CD4-positive, alpha-beta T cell treated with Interleukin-10 for 1 hour (primary cell): ENCODE results near the gene CD109.
A peak's percentile ranks its signal among the peaks of the same experiment; 100 is the strongest.

Experiments used
- DNase-seq: peaks from one replicate; pipeline ENCODE4 v3.0.0-alpha.2; 2020

The CD109 gene

DNA sequence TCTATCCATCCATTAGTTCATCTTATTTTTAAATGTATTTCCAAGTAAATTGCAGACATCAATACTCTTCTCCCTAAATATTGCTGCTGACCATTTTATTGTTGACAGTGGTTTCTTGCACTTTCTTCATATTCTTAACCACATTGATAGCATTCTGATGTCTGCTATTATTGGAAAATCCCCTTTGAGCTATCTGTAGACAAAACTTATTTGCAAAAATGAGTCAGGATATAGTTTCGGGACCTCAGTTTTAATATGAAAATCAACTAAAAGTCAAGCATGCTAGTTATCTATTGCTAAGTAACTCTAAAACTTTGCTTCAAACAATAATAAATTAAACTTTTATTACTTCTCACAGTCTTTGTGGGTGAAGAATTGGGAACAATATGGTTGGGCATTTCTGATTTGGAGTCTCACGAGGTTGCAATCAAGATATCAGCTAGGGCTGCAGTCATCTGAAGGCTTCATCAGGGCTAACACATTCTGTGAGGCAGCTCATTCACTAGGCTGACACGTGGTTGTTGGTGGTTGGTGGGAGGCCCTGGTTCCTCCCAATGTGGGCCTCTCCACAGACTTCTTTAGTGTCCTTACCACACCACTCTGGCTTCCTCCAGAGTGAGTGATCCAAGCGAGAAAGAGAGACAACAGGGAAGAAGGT, 32.7 kb downstream of the CD109 start:
- no peak for DNase-seq

DNA sequence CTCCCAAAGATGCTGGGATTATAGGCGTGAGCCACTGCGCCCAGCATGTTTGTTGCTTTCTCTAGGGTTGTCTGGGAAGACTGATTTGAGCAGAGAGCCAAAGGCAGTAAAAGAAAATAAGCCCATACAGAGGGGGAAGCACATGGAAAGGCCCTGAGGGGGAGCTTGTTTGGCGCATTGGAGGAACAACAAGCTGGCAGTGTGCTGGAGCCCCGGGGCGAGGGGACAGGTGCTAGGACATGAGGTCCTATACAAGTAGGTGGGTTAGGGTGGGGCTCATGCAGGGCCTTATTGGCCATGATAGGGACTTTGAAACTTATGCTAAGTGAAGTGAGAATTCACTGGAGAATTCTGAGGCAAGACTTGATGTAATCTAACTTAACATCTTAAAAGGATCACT, 35.3 kb downstream of the CD109 start:
- no peak for DNase-seq

DNA sequence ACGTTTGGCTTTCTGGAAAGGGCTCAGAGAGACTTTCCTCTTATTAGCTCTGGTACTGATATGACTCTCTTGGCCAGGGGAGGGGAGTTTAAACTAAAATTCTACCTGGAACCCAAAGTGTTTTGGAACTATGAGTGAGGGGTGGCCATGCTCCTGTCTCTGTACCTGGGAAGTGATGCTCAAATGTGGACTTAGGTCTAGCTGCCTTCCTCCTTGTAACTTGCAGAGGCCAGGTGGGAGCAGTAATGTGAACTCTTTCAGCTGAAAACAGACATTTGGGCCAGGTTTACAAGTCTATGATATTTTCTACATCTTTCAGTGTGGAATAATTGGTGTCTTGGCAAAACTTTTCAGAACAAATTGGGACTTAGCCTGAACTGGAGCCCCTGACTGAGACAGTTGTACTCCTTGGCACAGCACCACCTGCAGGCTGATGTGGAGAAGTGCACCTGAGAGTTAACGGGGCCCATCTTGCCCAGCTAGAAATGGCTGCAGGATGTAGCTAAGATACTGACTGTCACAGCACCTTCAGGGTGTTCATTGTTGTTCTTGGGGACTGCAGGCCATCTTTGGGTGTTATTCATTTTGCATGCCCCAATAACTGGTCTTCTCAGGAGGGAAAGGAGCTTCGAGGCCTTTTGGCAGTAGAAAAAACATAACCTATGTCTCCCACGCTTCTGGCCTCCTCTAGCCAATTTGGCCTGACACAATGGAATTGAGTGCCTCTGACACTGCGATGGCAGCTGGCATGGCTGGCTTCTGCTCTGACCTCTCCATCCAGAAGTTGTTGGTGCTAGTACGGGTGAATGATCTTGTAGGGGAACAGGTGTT, 37.1 kb downstream of the CD109 start:
- peak; percentile 68 for DNase-seq

DNA sequence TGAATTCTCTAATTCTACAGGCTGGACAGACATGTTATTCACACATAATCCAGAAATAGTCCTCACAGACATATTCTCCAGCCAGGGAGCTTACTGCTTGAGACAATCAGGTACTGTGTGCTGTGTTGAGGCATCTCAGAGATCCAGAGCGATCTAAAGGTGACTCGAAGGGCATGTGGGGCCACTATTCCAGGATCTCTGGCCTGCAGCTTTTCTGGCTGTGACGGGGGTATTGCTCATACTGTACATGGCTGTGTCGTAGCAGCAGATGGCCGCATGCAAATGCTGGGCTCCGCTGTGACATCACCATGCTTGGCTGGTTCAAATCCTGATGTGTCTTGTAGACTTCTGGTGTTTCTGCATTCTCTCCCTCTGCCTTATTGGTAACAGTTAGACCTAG, 37.8 kb downstream of the CD109 start:
- DNase-seq, result no peak

DNA sequence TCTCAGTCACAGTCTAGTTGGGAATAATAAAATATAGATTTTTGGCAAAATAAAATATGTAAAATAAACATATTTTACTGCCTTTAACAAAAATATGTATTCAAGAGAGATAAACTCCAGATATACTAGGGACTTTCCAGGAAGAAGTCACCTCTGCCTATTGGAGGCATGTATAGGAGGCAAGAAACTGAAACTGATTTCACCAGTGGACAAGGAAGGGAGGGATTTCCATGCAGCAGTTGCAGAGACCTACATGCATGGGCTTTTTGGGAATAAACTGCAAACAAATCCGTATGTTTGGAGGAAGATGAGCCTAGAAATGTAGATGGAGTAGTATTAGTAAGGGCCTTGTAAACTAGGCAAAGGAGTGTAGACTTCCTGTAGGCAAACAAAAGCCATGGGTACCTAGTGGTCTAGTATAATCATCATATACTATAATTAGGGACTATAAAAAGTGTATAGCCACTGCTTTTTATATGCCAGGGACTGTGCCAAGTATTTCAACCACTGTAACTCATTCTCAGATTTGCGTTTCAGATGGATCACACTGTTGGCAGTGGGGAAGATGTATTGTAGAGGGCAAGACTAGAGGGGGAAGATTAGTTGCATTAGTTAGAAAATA, 38.9 kb downstream of the CD109 start:
- no peak for DNase-seq

DNA sequence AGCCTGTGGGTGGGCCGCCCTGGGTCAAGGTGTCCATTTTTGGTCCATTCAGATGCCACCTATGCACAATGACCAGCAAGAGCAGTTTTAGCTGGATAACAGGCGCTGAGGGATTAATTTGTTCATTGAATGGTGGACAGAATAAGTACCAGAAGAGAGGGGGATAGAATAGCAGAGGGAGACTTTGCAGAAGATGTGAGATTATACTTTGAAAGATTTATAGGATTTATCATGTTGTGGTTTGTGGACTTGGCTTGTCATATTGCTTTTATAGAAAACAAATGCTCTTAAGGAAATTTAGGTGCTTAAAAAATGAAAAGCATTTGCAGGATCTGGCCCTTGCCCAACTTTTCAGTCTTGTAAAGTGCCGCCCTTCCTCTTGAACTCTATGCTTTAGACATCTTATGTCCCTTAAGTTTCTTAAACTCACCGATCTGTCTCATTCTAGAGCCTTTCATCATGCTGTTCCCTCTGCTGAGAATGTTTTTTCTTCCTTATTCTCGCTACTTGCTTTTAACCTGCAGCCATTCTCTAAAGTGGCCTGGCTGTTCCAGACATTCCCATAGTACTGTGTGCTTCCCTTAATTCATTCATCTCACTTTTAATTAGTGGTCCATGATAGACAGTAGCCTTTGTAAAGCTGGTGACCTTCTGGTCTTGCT, 42.5 kb downstream of the CD109 start:
- no peak for DNase-seq

DNA sequence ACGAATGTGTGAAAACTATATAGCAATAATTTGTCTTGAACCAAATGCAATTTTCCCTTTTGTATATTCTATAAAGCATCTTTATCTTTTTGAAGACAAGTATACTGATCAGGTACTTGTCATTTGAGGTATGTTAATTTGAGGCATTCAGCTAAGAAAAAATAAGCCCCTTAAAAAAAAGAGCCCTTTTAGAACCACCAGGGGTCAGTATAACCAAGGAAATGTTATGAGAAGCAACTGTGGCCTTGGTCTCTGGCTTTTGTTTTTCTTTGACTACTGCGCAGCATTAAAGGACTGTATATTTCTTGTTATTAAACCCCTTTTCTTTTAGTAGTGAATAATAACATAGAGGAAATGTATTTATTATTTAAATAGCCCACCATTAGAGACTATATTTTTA, 43.1 kb downstream of the CD109 start:
- peak; percentile 69 for DNase-seq

DNA sequence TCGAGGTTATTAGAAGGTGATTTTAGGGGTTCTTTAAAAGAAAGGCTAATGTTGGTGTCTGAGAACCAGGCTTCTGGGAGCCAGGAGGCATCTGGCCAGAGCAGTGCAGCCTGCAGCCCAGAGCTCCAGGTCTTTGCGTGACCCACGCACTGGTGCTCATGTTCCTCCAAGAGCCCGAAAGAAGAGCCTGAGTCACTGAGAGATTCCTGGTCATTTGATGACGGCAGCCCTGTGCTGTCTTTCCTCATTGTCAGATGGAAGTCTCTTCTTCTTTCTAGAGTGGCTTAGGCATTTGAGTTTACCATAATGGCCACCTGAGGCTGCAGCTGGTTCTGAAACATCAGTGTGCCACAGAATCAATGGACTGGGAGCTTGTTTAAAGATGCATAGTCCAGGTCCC, 46.4 kb downstream of the CD109 start:
- DNase-seq, result no peak

DNA sequence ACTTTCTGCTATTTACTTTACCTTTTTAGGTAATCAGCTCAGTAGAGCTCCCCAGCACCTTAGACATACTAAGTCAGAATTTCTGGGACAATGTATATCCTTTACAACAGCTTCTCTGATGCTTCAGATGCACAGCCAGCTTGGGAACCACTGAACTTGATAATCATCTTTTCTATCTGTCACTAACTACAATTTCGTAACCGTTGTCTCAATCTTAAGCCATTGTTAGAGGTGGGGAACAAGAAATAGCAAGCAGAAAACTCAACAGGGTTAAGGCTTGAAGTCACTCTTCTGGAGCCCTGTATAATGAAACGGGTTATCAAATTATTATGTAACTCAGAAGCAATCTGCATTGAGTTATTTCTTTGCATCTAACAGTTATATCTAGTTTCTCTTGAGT, 47.1 kb downstream of the CD109 start:
- no peak for DNase-seq

DNA sequence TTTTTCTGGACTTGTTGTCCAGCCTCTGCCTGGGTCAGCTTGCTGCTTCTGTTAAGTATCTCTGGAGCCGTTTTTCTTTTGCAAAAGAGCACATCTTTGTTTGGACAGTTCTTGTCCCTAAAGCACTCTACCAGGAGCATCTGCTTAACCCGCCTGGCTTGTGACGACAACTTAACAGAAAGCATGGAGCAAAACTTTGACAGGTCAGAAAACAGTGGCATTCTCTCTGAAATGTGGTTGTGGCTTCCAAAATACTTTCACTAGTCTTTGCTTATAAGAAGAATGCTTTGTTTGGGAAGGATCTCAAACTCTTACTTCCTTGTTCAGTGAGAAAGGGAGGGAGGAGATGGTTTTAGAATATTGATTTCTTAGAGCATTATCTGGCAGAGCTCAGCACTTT, 47.6 kb downstream of the CD109 start:
- no peak for DNase-seq

DNA sequence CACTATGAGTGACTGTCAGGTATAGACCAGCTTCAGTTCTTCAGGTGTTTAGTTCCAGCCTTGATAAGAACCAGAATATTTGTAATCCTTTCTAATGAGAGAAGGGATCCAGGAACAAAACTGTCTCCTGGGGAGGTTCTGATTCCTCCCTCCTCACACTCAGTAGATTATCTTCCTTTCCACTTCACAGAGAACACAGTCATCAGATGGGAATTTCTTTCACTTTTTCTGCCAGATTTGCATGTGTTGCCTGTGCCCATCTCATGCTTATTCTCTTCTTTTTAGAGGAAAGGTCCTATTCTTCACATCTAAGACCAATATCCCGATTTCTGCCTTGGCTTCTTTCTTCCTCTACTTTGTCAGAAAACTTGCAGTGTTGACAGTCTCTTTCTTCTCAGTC, 50.8 kb downstream of the CD109 start:
- no peak for DNase-seq

DNA sequence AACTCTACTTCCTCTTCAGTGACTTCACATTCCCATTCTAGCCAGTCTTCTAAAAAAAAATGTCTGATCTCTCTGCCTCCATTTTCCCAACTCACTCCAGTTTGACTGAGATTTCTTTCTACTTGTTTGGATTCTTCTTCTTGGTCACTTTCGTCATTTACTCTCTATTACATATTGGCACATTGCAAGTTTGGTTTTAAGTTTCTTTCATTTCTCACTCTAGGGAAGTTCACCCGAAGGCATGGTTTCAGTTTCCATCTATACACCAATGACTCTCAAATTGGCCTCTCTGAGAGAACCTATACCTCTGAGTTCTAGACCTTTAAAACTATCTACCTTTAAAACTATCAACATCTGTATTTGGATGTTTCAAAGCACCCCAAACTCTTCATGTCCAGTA, 51.3 kb downstream of the CD109 start:
- DNase-seq, result peak; percentile 14

DNA sequence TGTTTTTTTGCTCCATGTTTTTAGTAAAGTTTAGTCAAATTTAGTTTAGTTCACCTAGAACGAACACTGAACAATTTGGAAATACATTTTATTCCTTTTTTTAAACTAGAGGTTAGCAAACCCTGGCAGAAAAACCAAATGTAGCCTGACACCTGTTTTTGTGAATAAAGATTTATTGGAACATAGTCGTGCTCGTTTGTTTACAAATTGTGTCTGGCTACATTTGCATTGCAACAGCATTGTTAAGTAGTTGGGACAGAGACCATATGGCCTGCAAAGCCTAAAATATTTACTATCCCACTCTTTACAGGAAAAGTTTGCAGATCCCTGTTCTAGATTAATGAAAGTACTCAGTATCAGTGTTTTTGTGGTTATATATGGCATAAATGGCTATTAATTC, 56.9 kb downstream of the CD109 start:
- no peak for DNase-seq

DNA sequence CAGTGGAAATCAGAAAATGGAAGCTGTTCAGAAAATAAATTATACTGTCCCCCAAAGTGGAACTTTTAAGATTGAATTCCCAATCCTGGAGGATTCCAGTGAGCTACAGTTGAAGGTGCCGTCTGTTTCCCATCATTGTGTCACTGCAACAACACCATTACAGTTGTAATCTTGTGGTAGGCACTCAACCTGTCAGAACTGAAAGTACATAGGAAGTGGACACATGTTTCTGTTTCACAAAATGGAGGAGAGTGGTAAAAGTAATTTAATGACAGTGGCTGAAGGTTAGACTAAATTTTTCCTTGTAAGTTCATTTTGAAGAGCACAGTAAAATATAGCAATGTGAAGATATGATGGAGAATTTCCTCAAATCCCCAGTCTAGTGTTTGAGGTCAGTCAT, 70.0 kb downstream of the CD109 start:
- no peak for DNase-seq

DNA sequence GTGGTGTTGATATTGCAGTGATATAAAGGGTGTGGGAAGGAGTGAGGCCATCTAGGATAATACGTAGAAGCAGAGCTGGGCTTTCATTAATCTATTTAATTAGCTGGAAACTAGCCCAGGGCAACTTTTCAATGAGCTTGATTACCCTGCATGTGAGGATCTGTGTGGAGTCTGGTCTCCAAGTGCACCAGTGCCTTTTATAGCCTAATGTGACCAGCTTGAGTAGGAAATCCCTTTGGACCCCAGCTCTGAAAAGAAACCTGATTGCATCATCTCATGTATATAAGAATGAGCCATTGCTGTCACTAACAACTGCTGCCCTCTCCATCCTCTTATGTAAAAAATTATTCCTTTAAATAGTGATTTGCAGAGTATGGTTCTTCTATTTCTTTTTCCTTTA, 72.6 kb downstream of the CD109 start:
- no peak for DNase-seq

DNA sequence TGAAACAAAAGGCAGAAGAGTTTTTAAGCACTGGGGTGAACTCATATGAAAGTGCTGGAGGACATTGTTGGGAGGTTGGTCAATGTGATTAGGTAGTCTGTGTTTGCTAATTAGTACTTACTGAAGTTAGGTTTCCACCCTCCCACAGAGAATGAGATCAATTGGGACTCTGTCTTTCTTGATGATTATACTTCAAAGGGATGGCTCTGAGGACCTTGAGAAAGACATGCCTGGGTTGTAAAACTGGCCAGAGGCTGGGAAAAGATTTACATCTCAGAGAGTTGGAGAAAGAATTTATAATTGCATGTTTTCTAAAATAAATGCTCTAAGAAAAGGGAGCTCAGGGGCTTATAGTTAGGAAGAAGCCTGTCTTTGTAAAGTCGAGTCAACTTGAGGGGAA, 74.0 kb downstream of the CD109 start:
- DNase-seq, result no peak

DNA sequence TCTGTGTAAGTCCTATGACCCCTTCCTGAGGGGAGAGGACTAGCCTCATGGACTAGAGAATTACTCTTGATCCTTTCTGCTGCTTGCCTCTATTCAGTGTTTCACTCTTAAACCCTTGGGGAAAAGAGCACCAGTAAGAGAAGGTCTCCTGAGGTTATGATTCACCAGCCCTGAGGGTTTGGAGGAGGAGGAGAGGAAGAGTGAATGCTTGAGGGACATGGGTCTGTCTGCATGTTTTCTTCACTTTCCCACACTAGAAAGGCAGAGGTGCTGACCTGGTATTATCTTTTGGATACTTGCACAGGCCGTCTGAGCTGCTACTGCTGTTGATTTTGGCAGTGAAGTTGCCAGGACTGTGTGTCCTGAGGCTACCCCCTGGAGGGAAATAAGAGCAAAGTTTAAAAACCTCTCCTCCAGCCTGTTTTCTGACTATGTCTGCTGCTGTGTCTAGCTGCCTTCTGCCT, 78.3 kb downstream of the CD109 start:
- no peak for DNase-seq

DNA sequence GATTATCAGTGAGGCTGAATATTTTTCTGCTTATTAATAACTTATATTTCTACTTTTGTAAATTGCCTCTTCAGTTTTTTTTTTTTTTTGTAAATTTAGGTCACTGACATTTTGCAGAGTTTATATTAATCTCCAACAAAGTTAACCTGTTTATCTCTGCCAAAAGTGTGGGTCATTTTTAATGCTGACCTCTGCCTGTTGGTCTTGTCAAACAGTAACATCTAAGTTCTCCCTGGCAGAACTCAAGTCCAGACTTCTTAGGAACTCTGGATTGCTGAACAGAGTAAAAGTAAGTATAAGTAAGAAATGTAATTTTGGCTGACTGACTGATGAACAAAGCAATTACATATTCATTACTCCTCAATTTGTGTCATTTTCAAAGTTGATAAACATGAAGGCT, 83.9 kb downstream of the CD109 start:
- DNase-seq, result no peak

DNA sequence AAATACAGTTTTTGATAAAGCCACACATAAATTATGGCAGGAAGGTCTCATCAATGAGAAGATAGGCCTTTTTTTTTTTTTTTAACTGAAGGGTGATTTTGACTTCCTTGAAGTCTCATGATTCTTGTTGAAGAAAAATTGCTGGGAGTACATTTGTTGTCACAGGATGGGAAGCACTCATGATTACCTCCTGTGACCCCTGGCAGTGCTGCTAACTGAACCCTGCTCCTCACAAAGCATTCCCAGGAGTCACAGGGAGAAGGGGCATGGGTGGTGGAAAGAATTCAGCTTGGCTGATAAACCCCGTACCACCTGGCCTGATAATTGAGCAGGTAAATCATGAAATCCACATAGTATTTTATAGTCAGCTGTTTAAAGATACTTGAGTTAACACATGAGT, 86.9 kb downstream of the CD109 start:
- no peak for DNase-seq

DNA sequence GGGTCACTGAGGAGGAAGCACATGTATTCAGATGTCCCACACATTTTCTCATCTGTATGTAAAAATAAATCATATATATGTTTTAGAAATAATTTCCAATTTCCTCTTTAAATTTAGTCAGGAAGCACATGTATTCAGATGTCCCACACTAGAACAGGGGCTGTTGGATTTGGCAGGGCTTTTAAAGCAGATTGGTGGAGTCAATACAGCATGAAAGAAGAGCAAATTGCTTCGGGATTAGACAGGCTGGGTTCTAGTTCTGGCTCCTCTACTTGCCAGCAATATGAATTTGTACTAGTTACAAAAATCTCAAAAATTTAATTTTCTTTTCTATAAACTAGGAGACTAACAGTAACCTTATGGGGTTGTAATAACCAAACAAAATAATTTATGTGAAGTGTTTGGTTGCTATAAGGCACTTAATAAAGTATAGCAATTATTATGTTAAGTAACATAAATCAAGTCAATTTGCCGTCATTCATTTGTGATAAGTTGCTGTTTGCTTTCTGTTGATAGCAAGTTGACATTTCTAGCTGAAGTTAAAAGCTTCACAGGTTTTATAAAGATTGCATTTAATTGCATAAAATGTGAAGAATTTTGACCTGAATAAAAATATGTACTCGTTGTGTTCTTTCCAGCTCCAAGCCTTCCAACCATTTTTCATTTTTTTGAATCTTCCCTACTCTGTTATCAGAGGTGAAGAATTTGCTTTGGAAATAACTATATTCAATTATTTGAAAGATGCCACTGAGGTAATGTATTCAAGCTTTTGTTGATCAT, 88.9 kb downstream of the CD109 start:
- DNase-seq, result no peak

DNA sequence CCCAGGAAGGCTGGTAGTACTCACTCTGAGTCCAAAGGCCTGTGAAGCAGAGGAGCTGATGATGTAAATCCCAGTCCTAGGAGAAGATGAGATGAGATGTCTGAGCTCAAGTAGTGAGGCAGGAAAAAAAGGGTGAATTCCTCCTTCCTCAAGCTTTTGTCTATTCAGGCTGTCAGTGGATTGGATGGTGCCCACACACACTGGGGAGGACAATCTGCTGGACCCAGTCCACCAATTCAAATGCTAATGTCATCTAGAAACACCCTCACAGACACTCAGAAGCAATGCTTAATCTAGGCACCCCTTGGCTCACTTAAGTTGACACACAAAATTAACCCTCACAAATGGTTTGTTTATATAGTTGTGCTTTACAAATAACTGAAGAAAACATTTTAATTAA, 94.6 kb downstream of the CD109 start:
- DNase-seq, result no peak

DNA sequence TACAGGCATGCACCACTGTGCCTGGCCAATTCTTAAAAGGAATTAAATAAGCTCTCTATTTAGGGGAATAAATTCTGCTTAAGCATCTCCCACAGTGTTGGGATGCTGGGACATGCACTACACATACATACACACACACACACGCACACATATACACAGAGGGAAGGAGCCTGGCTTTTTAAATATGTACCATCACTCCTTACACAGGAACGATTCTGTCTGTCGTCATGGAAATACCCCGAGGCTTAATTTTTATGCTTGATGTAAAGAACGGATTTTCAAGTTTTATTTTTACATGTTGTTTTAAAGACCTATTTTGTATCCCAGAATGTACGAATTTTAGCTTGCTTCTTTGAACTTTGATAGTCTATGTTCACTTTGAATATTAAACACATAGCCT, 95.3 kb downstream of the CD109 start:
- DNase-seq, result no peak

DNA sequence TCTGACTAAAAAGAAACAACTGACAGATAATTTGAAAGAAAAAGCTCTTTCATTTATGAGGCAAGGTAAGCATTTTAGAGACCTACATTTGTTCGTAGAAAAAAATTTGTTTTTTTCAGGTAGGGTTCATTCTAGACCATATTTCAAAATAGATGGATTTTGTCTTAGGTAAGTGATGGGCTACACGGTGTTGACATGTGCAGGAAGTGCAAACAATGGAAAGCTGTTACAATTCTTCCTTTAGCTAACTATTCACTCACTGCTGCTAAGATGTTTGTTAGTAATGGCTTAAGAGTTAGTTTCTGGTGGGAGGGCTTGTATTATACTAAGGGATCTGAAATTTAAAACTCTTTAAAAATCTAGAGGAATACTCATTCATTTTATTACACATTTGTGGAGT, 96.7 kb downstream of the CD109 start:
- no peak for DNase-seq
